ENCODE results near the gene VTA1. TPM values are rescaled to one million over a fixed set of nuclear protein-coding genes. Genes with fewer than 3 reads are reported as not detected.

The VTA1 gene
- total RNA-seq, 2 donors from 2014 or later = 46.3 to 56.6 TPM

DNA sequence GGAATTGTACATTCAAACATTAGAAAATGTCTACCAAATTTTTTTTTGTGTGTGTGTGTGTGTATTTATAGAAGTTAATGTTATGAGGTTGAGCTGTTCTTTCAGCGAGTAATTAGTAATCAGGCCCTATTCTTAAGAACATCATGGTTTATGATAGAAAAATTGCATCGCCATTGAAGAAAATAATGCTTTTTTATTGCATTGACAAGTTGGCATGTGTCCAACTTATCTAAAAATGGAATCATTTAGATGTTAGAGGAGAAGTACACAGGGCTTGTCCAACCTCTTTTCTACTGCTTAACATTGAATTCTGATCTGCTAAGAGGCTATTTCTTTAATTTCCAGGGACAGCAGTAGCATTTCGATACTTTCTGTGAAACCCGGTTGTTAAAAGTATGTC, 93.1 kb downstream of the VTA1 start:
- H3K9me3 ChIP-seq = no peaks in the 10 kb centered on the region
- H3K9ac ChIP-seq (ENCODE audit: low read depth in 2 of 2, low read length in 2 of 2) = no peak overlapping the region
- TF ChIP-seq, protein P1, sequence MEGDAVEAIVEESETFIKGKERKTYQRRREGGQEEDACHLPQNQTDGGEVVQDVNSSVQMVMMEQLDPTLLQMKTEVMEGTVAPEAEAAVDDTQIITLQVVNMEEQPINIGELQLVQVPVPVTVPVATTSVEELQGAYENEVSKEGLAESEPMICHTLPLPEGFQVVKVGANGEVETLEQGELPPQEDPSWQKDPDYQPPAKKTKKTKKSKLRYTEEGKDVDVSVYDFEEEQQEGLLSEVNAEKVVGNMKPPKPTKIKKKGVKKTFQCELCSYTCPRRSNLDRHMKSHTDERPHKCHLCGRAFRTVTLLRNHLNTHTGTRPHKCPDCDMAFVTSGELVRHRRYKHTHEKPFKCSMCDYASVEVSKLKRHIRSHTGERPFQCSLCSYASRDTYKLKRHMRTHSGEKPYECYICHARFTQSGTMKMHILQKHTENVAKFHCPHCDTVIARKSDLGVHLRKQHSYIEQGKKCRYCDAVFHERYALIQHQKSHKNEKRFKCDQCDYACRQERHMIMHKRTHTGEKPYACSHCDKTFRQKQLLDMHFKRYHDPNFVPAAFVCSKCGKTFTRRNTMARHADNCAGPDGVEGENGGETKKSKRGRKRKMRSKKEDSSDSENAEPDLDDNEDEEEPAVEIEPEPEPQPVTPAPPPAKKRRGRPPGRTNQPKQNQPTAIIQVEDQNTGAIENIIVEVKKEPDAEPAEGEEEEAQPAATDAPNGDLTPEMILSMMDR (IDR thresholded peaks at IDR 0.05) = no peak
- H3K27ac ChIP-seq = no peak overlapping the region
- no peaks in the 10 kb centered on the region for H3K27me3 ChIP-seq
- intact Hi-C loops (cut with DNase I) = no loop called here
- H3K36me3 ChIP-seq = no peaks in the 10 kb centered on the region
- H3K4me3 ChIP-seq = no peak overlapping the region
- DNase-seq = no peak
- H3K4me1 ChIP-seq = no peaks in the 10 kb centered on the region

DNA sequence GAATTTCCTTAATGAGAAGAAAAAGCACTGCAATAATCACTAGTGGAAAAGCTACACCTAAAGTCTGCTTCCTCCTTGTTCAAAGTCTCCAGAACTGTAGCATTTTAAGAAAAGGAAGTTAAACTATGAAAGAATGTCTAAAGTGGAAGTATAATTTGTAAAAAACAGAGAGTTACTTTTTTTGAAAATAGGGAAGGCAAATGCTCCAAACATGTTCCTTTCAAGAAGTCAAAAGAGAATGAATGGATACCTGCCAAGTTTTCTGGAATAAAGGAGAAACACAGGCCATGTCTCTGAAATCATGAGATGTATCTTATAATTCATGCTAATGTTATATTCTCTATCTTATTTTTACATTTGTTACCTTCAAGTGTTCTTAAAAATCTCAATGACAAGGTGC, 94.0 kb downstream of the VTA1 start:
- Histone ChIP-seq H3K4me1 (no peaks in the 10 kb centered on the region), H3K27ac (no peak overlapping the region), H3K4me3 (no peak overlapping the region), H3K9ac (ENCODE audit: low read depth in 2 of 2, low read length in 2 of 2) (no peak overlapping the region), H3K27me3 (no peaks in the 10 kb centered on the region), H3K36me3 (no peaks in the 10 kb centered on the region), H3K9me3 (no peaks in the 10 kb centered on the region)
- DNase-seq = no peak
- TF ChIP-seq, protein P1 (IDR thresholded peaks at IDR 0.05) = no peak
- intact Hi-C loops (cut with DNase I) = no loop called here

GRCh38 chr6:142242269-142242668, 95.2 kb downstream of the VTA1 start:
- no peaks in the 10 kb centered on the region for H3K27me3 ChIP-seq
- TF ChIP-seq, protein P1 (IDR thresholded peaks at IDR 0.05) = no peak
- no peak overlapping the region for H3K9ac ChIP-seq (ENCODE audit: low read depth in 2 of 2, low read length in 2 of 2)
- intact Hi-C loops (cut with DNase I) = no loop called here
- no peaks in the 10 kb centered on the region for H3K4me1 ChIP-seq
- no peaks in the 10 kb centered on the region for H3K9me3 ChIP-seq
- no peak overlapping the region for H3K27ac ChIP-seq
- DNase-seq = no peak
- no peak overlapping the region for H3K4me3 ChIP-seq
- no peaks in the 10 kb centered on the region for H3K36me3 ChIP-seq

GRCh38 chr6:142246960-142247359, 99.9 kb downstream of the VTA1 start:
- Histone ChIP-seq H3K27me3 (no peaks in the 10 kb centered on the region), H3K9ac (ENCODE audit: low read depth in 2 of 2, low read length in 2 of 2) (no peak overlapping the region), H3K4me3 (no peak overlapping the region), H3K4me1 (no peaks in the 10 kb centered on the region), H3K36me3 (no peaks in the 10 kb centered on the region), H3K27ac (no peak overlapping the region), H3K9me3 (no peaks in the 10 kb centered on the region)
- no peak for DNase-seq
- intact Hi-C loops (cut with DNase I) = no loop called here
- TF ChIP-seq, protein P1 (IDR thresholded peaks at IDR 0.05) = no peak

DNA sequence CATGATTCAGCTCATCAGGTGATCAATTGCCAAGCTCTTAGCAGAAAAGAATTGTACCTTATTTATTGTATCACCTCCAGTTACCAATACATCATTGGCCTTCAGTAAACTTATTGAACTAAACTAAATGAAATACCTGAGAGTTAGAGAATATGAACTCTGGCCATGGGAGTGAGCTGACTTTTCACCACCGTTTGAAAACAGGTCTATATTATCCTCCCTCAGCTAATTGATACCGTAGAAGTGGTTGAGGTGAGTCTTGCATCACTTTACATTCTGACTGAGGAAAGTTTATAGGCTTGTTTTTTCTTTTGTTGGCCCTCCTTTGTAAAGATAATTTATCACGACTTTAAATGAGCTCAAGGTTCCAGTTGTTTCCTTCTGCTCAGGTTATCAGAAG, 102.2 kb downstream of the VTA1 start:
- Histone ChIP-seq H3K4me1 (no peaks in the 10 kb centered on the region), H3K36me3 (no peaks in the 10 kb centered on the region), H3K4me3 (no peak overlapping the region), H3K9me3 (no peaks in the 10 kb centered on the region), H3K27ac (no peak overlapping the region), H3K9ac (ENCODE audit: low read depth in 2 of 2, low read length in 2 of 2) (no peak overlapping the region), H3K27me3 (no peaks in the 10 kb centered on the region)
- TF ChIP-seq, protein P1 (IDR thresholded peaks at IDR 0.05) = no peak
- intact Hi-C loops (cut with DNase I) = no loop called here
- DNase-seq = no peak
